HG03175 (cell line): Measurements from ENCODE around the gene GBF1.

Source experiments
- ATAC-seq: cut with Tn5 transposase; IDR thresholded peaks from one replicate; pipeline ENCODE4 v1.9.1; 2021; ENCODE audit warnings: mild to moderate bottlenecking, moderate library complexity; ENCODE audit not compliant: unreplicated experiment

Gene GBF1

GRCh38 chr10:102393411-102394078 is 148.2 kb downstream of the GBF1 start:
- ATAC-seq: no peak

- peak; percentile 83 for ATAC-seq
These were observed 148.9 kb downstream of the GBF1 start for GRCh38 chr10:102394079-102394800.

- peak; percentile 0 for ATAC-seq
These were observed 149.6 kb downstream of the GBF1 start for GRCh38 chr10:102394801-102395399.

GRCh38 chr10:102395400-102396316 is 150.3 kb downstream of the GBF1 start, which contains the start of gene NFKB2:
TSS of gene NFKB2 (plus strand) at chr10:102395705. CDS start at chr10:102395960, 255 bp downstream.
- ATAC-seq: peak; percentile 25

GRCh38 chr10:102396317-102396650 is 151.0 kb downstream of the GBF1 start:
- ATAC-seq: no peak

- no peak for ATAC-seq
These were observed 151.4 kb downstream of the GBF1 start for GRCh38 chr10:102396730-102397151.

- ATAC-seq: no peak
These were observed 152.2 kb downstream of the GBF1 start for GRCh38 chr10:102397222-102398171.

GRCh38 chr10:102398172-102399020 is 153.1 kb downstream of the GBF1 start:
- no peak for ATAC-seq

- ATAC-seq: peak; percentile 49
These were observed 154.1 kb downstream of the GBF1 start for GRCh38 chr10:102399217-102400021.

GRCh38 chr10:102400076-102400475 is 154.7 kb downstream of the GBF1 start:
- no peak for ATAC-seq

GRCh38 chr10:102400598-102401341 is 155.4 kb downstream of the GBF1 start:
- no peak for ATAC-seq

GRCh38 chr10:102401342-102401654 is 156.0 kb downstream of the GBF1 start:
- no peak for ATAC-seq

- no peak for ATAC-seq
These were observed 156.6 kb downstream of the GBF1 start for GRCh38 chr10:102401735-102402511.

- no peak for ATAC-seq
These were observed 157.2 kb downstream of the GBF1 start for GRCh38 chr10:102402512-102402896.

GRCh38 chr10:102403115-102403514 is 157.8 kb downstream of the GBF1 start:
- ATAC-seq: no peak

- ATAC-seq: no peak
These were observed 159.2 kb downstream of the GBF1 start for GRCh38 chr10:102404361-102405107.
